Fibroblast of lung (primary cell): Measurements from ENCODE around the gene GAREM2. TPM values are rescaled to one million over a fixed set of nuclear protein-coding genes. Genes with fewer than 3 reads are reported as not detected.
"Not testable (repeated sequence)": the region's sequence is repeated elsewhere in the genome, so short reads cannot be mapped to it uniquely, and the experiment has no call there.

ENCODE experiments used
- DNase-seq, 2 donors: peaks; one replicate each; pipeline versions ENCODE4 v3.0.0 to v3.0.0-alpha.2; 2010; ENCODE audit warnings: low read depth in 2 of 2
- H2AFZ ChIP-seq: 2 replicates; pipeline ENCODE4 v1.5.1; 2012; ENCODE audit warnings: low read length, control low read depth, inconsistent platforms
- H3K27ac ChIP-seq: 2 replicates; pipeline ENCODE4 v1.5.1; 2011; ENCODE audit warnings: low read length, control low read depth; ENCODE audit not compliant: insufficient read depth
- H3K27me3 ChIP-seq: 2 replicates; pipeline ENCODE4 v1.5.1; 2011; ENCODE audit warnings: mild to moderate bottlenecking, low read length; ENCODE audit not compliant: control insufficient read depth, insufficient read depth
- H3K36me3 ChIP-seq: 2 replicates; pipeline ENCODE4 v1.5.1; 2011; ENCODE audit warnings: low read length; ENCODE audit not compliant: control insufficient read depth, insufficient read depth
- H3K4me1 ChIP-seq: 2 replicates; pipeline ENCODE4 v1.5.1; 2011; ENCODE audit warnings: low read length; ENCODE audit not compliant: control insufficient read depth, insufficient read depth; ENCODE audit errors: extremely low read depth
- H3K4me2 ChIP-seq: 2 replicates; pipeline ENCODE4 v1.5.1; 2011; ENCODE audit warnings: low read length, control low read depth; ENCODE audit not compliant: insufficient read depth; ENCODE audit errors: extremely low read depth
- H3K4me3 ChIP-seq, 4 experiments: fragments of 200-600 bp in 1 of 4; sonication (generic) in 1 of 4; replicated peaks in 1 of 4; 2 replicates each; pipeline ENCODE4 v1.5.1; 2011 to 2016; ENCODE audit warnings: low read length in 4 of 4, low read depth in 3 of 4, mild to moderate bottlenecking in 3 of 4, control low read depth in 2 of 4, inconsistent platforms in 1 of 4, mixed read lengths in 1 of 4; ENCODE audit not compliant: insufficient read depth in 1 of 4; ENCODE audit errors: control extremely low read depth in 1 of 4
- H3K79me2 ChIP-seq: 2 replicates; pipeline ENCODE4 v1.5.1; 2012; ENCODE audit warnings: mild to moderate bottlenecking, low read length, inconsistent platforms; ENCODE audit not compliant: control insufficient read depth, insufficient read depth
- H3K9ac ChIP-seq: 2 replicates; pipeline ENCODE4 v1.5.1; 2011; ENCODE audit warnings: mild to moderate bottlenecking, low read length, control low read depth; ENCODE audit not compliant: insufficient read depth
- H3K9me3 ChIP-seq: 2 replicates; pipeline ENCODE4 v1.5.1; 2012; ENCODE audit warnings: low read depth, low read length; ENCODE audit not compliant: control insufficient read depth, insufficient read depth
- H4K20me1 ChIP-seq: 2 replicates; pipeline ENCODE4 v1.5.1; 2011; ENCODE audit warnings: low read length; ENCODE audit not compliant: control insufficient read depth, insufficient read depth; ENCODE audit errors: extremely low read depth
- CTCF ChIP-seq, 2 donors: IDR thresholded peaks in 1 of 2; conservative IDR thresholded peaks in 1 of 2; 1 replicate in 1 of 2; 2 replicates in 1 of 2; pipeline ENCODE4 v1.5.1; 2011 to 2012; ENCODE audit warnings: low read length in 2 of 2, control low read depth in 1 of 2, inconsistent platforms in 1 of 2, low read depth in 1 of 2, mild to moderate bottlenecking in 1 of 2
- EZH2 ChIP-seq: IDR thresholded peaks from 2 replicates; pipeline ENCODE4 v1.5.1; 2012; ENCODE audit warnings: low read length, control low read depth, mild to moderate bottlenecking; ENCODE audit errors: missing control alignments
- polyA plus RNA-seq, 2 donors: library from polyadenylated mRNA; depleted of rRNA in 1 of 2; stranded (reverse) in 1 of 2; unstranded in 1 of 2; fragments of >200 nt; gene quantifications; 2 replicates each; pipeline ENCODE4 v1.2.1, GENCODE V29; 2011 to 2012; ENCODE audit warnings: missing spikeins in 1 of 2
- total RNA-seq: library from RNA; depleted of rRNA; stranded (reverse); fragments of >200 nt; gene quantifications from 2 replicates; pipeline ENCODE4 v1.2.1, GENCODE V29; 2014

The GAREM2 gene
- total and polyA plus RNA-seq, 2 donors (not counting 1 experiment from before 2014, with no cell fraction given), result 0.66 to 1.6 TPM

- H3K4me3 ChIP-seq, result no peak overlapping the region
- no peaks in the 10 kb centered on the region for H3K79me2 ChIP-seq
- no peaks in the 10 kb centered on the region for H3K27me3 ChIP-seq
- H3K36me3 ChIP-seq, result no peaks in the 10 kb centered on the region
- no peak overlapping the region for H2AFZ ChIP-seq
- H4K20me1 ChIP-seq, result no peaks in the 10 kb centered on the region
- H3K9ac ChIP-seq, result no peak overlapping the region
- no peak for TF ChIP-seq CTCF (conservative IDR thresholded peaks at IDR 0.05 in 1 of 2, IDR thresholded peaks at IDR 0.05 in 1 of 2; ENCODE audit: low read depth in 1 of 2, low read length in 2 of 2)
- no peak for TF ChIP-seq EZH2
- no peaks in the 10 kb centered on the region for H3K9me3 ChIP-seq
- H3K4me2 ChIP-seq, result no peak overlapping the region
- no peaks in the 10 kb centered on the region for H3K4me1 ChIP-seq
- H3K27ac ChIP-seq, result no peak overlapping the region
- DNase-seq, result no peak
These were observed 8.7 kb upstream of the GAREM2 start for GRCh38 chr2:26164231-26164630.

GRCh38 chr2:26164641-26165211, 8.2 kb upstream of the GAREM2 start:
- Histone ChIP-seq H3K36me3 (no peaks in the 10 kb centered on the region), H3K27me3 (no peaks in the 10 kb centered on the region), H3K4me2 (no peak overlapping the region), H3K79me2 (no peaks in the 10 kb centered on the region), H3K9me3 (no peaks in the 10 kb centered on the region), H2AFZ (no peak overlapping the region), H4K20me1 (no peaks in the 10 kb centered on the region), H3K9ac (no peak overlapping the region), H3K27ac (no peak overlapping the region), H3K4me3 (no peak overlapping the region), H3K4me1 (no peaks in the 10 kb centered on the region)
- no peak for TF ChIP-seq EZH2
- no peak for TF ChIP-seq CTCF (conservative IDR thresholded peaks at IDR 0.05 in 1 of 2, IDR thresholded peaks at IDR 0.05 in 1 of 2; ENCODE audit: low read depth in 1 of 2, low read length in 2 of 2)
- no peak for DNase-seq

DNA sequence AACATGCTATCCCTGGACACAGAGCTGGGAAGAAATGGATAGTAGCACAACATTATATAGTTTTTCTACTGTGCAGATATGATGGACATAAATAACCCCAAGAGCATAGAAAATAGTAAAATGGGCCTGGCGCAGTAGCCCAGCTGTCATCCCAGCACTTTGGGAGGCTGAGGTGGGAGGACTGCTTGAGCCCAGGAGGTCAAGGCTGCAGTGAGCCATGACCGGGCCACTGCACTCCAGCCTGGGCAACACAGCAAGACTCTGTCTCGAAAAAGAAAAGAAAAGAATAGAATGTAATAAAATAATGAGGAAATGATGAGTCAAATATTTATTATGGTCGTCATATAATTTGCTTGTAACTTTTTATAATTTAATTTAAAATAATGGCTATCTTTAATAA, 7.5 kb upstream of the GAREM2 start:
- H3K79me2 ChIP-seq, result no peaks in the 10 kb centered on the region
- no peak overlapping the region for H3K4me3 ChIP-seq
- DNase-seq, result no peak
- H3K27me3 ChIP-seq, result no peaks in the 10 kb centered on the region
- no peaks in the 10 kb centered on the region for H3K36me3 ChIP-seq
- no peak overlapping the region for H3K4me2 ChIP-seq
- no peaks in the 10 kb centered on the region for H3K4me1 ChIP-seq
- H2AFZ ChIP-seq, result no peak overlapping the region
- no peak for TF ChIP-seq EZH2
- no peak for TF ChIP-seq CTCF (conservative IDR thresholded peaks at IDR 0.05 in 1 of 2, IDR thresholded peaks at IDR 0.05 in 1 of 2; ENCODE audit: low read depth in 1 of 2, low read length in 2 of 2)
- no peaks in the 10 kb centered on the region for H4K20me1 ChIP-seq
- no peak overlapping the region for H3K9ac ChIP-seq
- no peaks in the 10 kb centered on the region for H3K9me3 ChIP-seq
- H3K27ac ChIP-seq, result no peak overlapping the region

DNA sequence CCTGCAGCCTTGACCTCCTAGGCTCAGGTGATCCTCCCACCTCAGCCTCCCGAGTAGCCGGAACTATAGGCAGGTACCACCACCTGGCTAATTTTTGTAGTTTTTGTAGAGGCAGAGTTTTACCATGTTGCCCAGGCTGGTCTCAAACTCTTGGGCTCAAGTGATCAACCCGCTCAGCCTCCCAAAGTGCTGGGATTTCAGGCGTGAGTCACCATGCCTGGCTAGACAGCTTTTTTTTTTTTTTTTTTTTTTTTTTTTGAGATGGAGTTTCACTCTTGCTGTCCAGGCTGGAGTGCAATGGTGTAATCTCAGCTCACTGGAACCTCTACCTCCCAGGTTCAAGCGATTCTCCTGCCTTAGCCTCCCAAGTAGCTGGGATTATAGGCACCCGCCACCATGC, 6.3 kb upstream of the GAREM2 start:
- not testable (repeated sequence) for H4K20me1 ChIP-seq, H3K4me2 ChIP-seq, H3K79me2 ChIP-seq, H3K27ac ChIP-seq, H3K27me3 ChIP-seq, DNase-seq, H2AFZ ChIP-seq, H3K9me3 ChIP-seq, H3K9ac ChIP-seq, H3K4me3 ChIP-seq, H3K36me3 ChIP-seq, H3K4me1 ChIP-seq
